Natural killer cell (primary cell): Measurements from ENCODE around the gene SNTN. TPM values are rescaled to one million over a fixed set of nuclear protein-coding genes. Genes with fewer than 3 reads are reported as not detected.

Experiments
- ATAC-seq, 3 donors: fragments of 150-1000 bp in 2 of 3; fragments of 200-7000 bp in 1 of 3; cut with Tn5 transposase; 1 replicate in 1 of 3; 2 replicates in 2 of 3; pipeline ENCODE4 v1.10.0; 2021; ENCODE audit warnings: mild to moderate bottlenecking in 2 of 3, moderate library complexity in 2 of 3
- DNase-seq, 2 donors: peaks; one replicate each; pipeline versions ENCODE4 v3.0.0 to v3.0.0-alpha.2; 2013 to 2021; ENCODE audit warnings: mixed read lengths in 1 of 2
- H3K27ac ChIP-seq: one replicate; pipeline ENCODE4 v1.5.1; 2013; ENCODE audit warnings: mild to moderate bottlenecking, low read length
- H3K27me3 ChIP-seq: one replicate; pipeline ENCODE4 v1.6.1; 2013; ENCODE audit warnings: low read length; ENCODE audit not compliant: control insufficient read depth, insufficient read depth
- H3K36me3 ChIP-seq: one replicate; pipeline ENCODE4 v1.6.1; 2013; ENCODE audit warnings: low read length; ENCODE audit not compliant: control insufficient read depth, insufficient read depth
- H3K4me1 ChIP-seq: one replicate; pipeline ENCODE4 v1.6.1; 2013; ENCODE audit warnings: low read length; ENCODE audit not compliant: control insufficient read depth, insufficient read depth
- H3K4me3 ChIP-seq: one replicate; pipeline ENCODE4 v1.5.1; 2013; ENCODE audit warnings: low read length
- H3K9me3 ChIP-seq: one replicate; pipeline ENCODE4 v1.6.1; 2013; ENCODE audit warnings: low read length; ENCODE audit not compliant: control insufficient read depth, insufficient read depth
- H3K27ac Mint-ChIP-seq, 2 donors: one replicate each; pipeline ENCODE4 v1.8.0; 2022; ENCODE audit warnings: mild to moderate bottlenecking in 2 of 2, mixed read lengths in 2 of 2, moderate library complexity in 1 of 2
- H3K27me3 Mint-ChIP-seq, 2 donors: one replicate each; pipeline ENCODE4 v1.8.0; 2022; ENCODE audit warnings: low read depth in 2 of 2, mixed read lengths in 2 of 2
- H3K36me3 Mint-ChIP-seq: one replicate; pipeline ENCODE4 v1.8.0; 2022; ENCODE audit warnings: mixed read lengths
- H3K4me1 Mint-ChIP-seq, 2 donors: one replicate each; pipeline ENCODE4 v1.8.0; 2022; ENCODE audit warnings: mixed read lengths in 2 of 2
- H3K4me3 Mint-ChIP-seq: one replicate; pipeline ENCODE4 v1.8.0; 2022; ENCODE audit warnings: mild to moderate bottlenecking, moderate library complexity, mixed read lengths
- H3K9me3 Mint-ChIP-seq, 2 donors: one replicate each; pipeline ENCODE4 v1.8.0; 2022; ENCODE audit warnings: mixed read lengths in 2 of 2
- CTCF ChIP-seq: fragments of 200-600 bp; IDR thresholded peaks from one replicate; pipeline ENCODE4 v1.8.0; 2022; ENCODE audit warnings: antibody characterized with exemption
- WGBS: methylation state at CpG from one replicate; pipeline ENCODE4 v1.1.7; 2013; ENCODE audit warnings: missing lambda C conversion rate; ENCODE audit not compliant: insufficient coverage; 5-methylcytosine and 5-hydroxymethylcytosine counted together
- intact Hi-C: fragments of 100-400 bp; cut with micrococcal nuclease; formaldehyde crosslinking; loops from one replicate; pipeline ENCODE4 v1.14.2; 2022
- total RNA-seq, 4 donors: library from RNA; stranded (reverse); fragments of 120-200 nt in 1 of 4; gene quantifications; one replicate each; pipeline versions ENCODE4 v1.2.3 to v1.2.4, GENCODE V29; 2013 to 2022

SNTN gene
- not detected for total RNA-seq
- total RNA-seq (2013) = not detected

- no peaks in the 10 kb centered on the region for H3K4me1 ChIP-seq
- intact Hi-C loops = no loop called here
- peaks cover 7 to 8% of the 10 kb centered on the region in 2 donors for H3K9me3 Mint-ChIP-seq
- no peak for TF ChIP-seq CTCF
- H3K27ac Mint-ChIP-seq = no peak within 1 kb of the TSS
- no peaks in the 10 kb centered on the region for H3K36me3 ChIP-seq
- no peaks in the 10 kb centered on the region for H3K36me3 Mint-ChIP-seq
- DNase-seq (no peak), ATAC-seq (no peak)
- H3K9me3 ChIP-seq = no peaks in the 10 kb centered on the region
- no peaks in the 10 kb centered on the region for H3K27me3 Mint-ChIP-seq
- H3K4me3 ChIP-seq = no peak within 1 kb of the TSS
- WGBS = 79% methylated on average over 5 of the region's 5 CpGs
- H3K27me3 ChIP-seq = no peaks in the 10 kb centered on the region
- no peaks in the 10 kb centered on the region for H3K4me1 Mint-ChIP-seq
- H3K27ac ChIP-seq = no peak within 1 kb of the TSS
- H3K4me3 Mint-ChIP-seq = no peak within 1 kb of the TSS
Measured at GRCh38 chr3:63652066-63652725, at the start of gene SNTN. SNTN (plus strand) TSS chr3:63652675; CDS start chr3:63652688, 13 bp downstream.

GRCh38 chr3:63607716-63608115, 44.8 kb upstream of the SNTN start:
- Histone ChIP-seq H3K4me1 (no peaks in the 10 kb centered on the region), H3K9me3 (no peaks in the 10 kb centered on the region), H3K4me3 (no peak overlapping the region), H3K27ac (no peak overlapping the region), H3K36me3 (no peaks in the 10 kb centered on the region), H3K27me3 (no peaks in the 10 kb centered on the region)
- no peak for DNase-seq
- no peak for TF ChIP-seq CTCF
- Mint-ChIP-seq H3K27me3 (no peaks in the 10 kb centered on the region), H3K9me3 (peaks cover 2 to 6% of the 10 kb centered on the region in 2 donors), H3K4me1 (no peaks in the 10 kb centered on the region), H3K36me3 (no peaks in the 10 kb centered on the region), H3K27ac (no peak overlapping the region), H3K4me3 (no peak overlapping the region)
- 87% methylated on average over 2 of the region's 3 CpGs for WGBS
- intact Hi-C loops = no loop called here
- ATAC-seq = no peak

DNA sequence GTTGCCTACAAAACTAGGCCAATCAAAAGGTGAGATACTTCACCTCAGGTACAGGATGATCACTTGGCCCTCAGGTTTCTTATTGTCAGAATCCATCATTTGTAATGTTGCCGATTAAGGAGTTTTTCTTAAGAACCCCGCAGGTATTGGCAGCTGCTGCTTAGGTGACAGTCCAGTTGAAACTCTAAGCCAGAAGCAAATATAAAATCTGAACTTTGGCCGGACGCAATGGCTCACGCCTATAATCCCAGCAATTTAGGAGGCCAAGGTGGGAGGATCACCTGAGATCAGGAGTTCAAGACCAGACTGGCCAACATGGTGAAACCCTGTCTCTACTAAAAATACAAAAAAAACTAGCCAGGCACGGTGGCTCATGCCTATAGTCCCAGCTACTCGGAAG, 43.1 kb upstream of the SNTN start:
- H3K36me3 ChIP-seq = no peaks in the 10 kb centered on the region
- H3K27me3 ChIP-seq = no peaks in the 10 kb centered on the region
- H3K4me1 ChIP-seq = no peaks in the 10 kb centered on the region
- H3K27ac Mint-ChIP-seq = no peak overlapping the region
- intact Hi-C loops = no loop called here
- no peaks in the 10 kb centered on the region for H3K36me3 Mint-ChIP-seq
- H3K4me3 Mint-ChIP-seq = no peak overlapping the region
- WGBS = 90% methylated on average over 7 of the region's 7 CpGs
- ATAC-seq (no peak), DNase-seq (no peak)
- H3K4me1 Mint-ChIP-seq = no peaks in the 10 kb centered on the region
- no peaks in the 10 kb centered on the region for H3K27me3 Mint-ChIP-seq
- no peak overlapping the region for H3K27ac ChIP-seq
- TF ChIP-seq CTCF = no peak
- H3K9me3 ChIP-seq = no peaks in the 10 kb centered on the region
- H3K9me3 Mint-ChIP-seq = peaks cover 2 to 5% of the 10 kb centered on the region in 2 donors
- no peak overlapping the region for H3K4me3 ChIP-seq

DNA sequence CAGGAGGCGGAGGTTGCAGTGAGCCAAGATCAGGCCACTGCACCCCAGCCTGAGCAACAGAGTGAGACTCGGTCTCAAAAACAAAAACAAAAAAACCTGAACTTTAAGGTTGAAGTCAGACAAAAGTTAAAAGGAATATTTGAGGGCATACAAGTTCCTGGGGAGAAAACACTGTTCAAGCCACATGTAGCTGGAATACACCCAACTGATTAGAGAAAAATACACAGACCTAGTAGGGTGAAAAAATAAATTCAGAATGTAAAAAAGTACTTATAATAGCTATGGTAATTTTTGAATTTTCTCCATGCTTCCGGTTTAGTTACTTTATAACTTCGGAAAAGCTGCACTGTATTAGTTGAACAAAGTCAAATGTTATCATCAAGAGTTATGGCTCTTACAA, 42.6 kb upstream of the SNTN start:
- no peak overlapping the region for H3K4me3 ChIP-seq
- ATAC-seq (no peak), DNase-seq (no peak)
- 92% methylated on average over 4 of the region's 4 CpGs for WGBS
- no peaks in the 10 kb centered on the region for H3K4me1 Mint-ChIP-seq
- intact Hi-C loops = no loop called here
- H3K9me3 ChIP-seq = no peaks in the 10 kb centered on the region
- H3K27ac Mint-ChIP-seq = no peak overlapping the region
- no peak overlapping the region for H3K4me3 Mint-ChIP-seq
- no peaks in the 10 kb centered on the region for H3K36me3 Mint-ChIP-seq
- TF ChIP-seq CTCF = no peak
- no peaks in the 10 kb centered on the region for H3K36me3 ChIP-seq
- H3K9me3 Mint-ChIP-seq = peaks cover 2 to 4% of the 10 kb centered on the region in 2 donors
- H3K27ac ChIP-seq = no peak overlapping the region
- H3K27me3 ChIP-seq = no peaks in the 10 kb centered on the region
- H3K27me3 Mint-ChIP-seq = no peaks in the 10 kb centered on the region
- no peaks in the 10 kb centered on the region for H3K4me1 ChIP-seq
